ENCODE measurements around the gene APOBEC3F.
"Not testable (repeated sequence)": the region's sequence is repeated elsewhere in the genome, so short reads cannot be mapped to it uniquely, and the experiment has no call there.

Gene APOBEC3F

DNA sequence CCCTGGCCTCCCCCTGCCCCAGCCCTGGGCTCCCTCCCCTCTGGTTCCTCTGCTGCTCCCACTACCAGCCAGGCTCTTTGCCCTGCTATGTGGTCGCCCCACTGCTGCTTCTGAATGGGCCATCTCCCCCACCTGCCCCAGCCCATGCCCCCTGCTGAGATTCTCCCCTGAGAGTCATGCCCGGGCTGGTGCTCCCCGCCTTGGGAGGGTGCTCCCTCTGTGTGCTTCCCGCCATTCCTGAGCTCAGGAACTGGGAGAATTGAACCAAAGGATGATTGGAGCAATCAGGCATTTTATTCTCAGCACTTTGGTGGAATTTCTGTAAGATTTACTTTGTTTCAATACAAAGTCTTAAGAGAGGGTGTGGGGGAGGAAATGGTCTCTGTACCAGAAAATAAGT is 12.9 kb upstream of the APOBEC3F start:
- no peak for DNase-seq (ENCODE audit: low read depth)

DNA sequence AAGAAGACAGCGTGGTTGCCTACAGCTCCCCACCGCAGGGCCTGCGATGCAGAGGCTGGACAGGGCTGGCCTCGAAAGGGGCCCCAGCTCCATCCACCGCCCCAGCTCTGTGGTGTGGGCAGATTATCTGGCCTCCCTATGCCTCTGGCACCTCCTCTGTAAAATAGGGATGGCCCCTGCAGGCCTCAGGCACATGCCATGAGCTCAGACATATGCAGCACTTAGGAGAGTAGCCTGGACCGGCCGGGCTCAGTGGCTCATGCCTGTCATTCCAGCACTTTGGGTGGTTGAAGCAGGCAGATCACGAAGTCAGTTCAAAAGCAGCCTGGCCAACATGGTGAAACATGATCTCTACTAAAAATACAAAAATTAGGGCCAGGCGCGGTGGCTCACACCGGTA is 12.4 kb upstream of the APOBEC3F start:
- no peak for DNase-seq (ENCODE audit: low read depth)

DNA sequence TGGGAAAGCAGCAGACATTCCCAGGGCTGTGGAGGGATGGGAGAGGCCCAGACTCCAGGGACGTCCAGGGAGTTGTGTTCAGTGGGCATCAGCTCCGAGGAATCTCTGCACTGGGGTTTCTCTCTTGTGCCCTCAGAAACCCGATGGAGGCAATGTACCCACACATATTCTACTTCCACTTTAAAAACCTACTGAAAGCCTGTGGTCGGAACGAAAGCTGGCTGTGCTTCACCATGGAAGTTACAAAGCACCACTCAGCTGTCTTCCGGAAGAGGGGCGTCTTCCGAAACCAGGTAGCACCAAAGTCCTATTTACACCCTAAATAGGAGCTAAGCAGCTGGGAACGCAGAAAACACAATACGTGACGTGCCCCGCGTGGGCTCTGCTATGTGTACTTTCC is 11.4 kb upstream of the APOBEC3F start:
- DNase-seq (ENCODE audit: low read depth) = no peak

DNA sequence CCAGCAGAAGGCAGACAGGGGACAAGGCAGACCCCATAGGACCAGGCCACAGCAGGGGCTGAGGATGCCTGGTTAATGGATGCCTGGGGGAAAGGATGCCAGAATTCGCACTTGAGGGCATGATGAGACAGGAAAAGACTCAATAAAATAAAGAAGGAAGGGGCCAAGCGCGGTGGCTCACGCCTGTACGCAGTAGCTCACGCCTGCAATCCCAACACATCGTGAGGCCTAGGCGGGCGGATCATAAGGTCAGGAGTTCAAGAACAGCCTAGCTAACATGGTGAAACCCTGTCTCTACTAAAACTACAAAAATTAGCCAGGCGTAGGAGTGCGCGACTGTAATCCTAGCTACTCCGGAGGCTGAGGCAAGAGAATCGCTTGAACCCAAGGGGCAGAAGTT is 10.0 kb upstream of the APOBEC3F start:
- no peak for DNase-seq (ENCODE audit: low read depth)

DNA sequence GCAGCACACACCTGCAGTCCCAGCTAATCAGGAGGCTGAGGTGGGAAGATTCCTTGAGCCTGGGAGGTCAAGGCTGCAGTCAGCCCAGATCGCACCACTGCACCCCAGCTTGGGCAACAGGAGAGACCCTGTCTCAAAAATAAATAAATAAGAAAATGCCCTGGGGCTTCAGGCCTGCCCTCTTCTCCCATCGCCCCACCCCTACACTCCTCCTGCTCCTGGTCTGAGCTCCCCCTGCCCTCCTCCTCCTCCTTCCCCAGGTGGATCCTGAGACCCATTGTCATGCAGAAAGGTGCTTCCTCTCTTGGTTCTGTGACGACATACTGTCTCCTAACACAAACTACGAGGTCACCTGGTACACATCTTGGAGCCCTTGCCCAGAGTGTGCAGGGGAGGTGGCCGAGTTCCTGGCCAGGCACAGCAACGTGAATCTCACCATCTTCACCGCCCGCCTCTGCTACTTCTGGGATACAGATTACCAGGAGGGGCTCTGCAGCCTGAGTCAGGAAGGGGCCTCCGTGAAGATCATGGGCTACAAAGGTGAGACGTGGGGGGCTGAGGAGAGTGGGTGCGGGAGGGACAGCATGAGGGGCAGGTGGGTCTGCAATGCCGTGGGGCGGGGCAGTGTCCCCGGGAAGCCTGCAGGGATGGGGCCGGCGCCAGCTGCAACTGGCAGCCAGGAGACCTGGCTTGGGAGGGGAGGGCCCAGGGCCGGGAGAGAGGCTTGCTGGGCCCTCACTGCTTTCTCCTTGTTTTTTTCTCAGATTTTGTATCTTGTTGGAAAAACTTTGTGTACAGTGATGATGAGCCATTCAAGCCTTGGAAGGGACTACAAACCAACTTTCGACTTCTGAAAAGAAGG is 9.0 kb upstream of the APOBEC3F start:
- DNase-seq (ENCODE audit: low read depth) = not testable (repeated sequence)

DNA sequence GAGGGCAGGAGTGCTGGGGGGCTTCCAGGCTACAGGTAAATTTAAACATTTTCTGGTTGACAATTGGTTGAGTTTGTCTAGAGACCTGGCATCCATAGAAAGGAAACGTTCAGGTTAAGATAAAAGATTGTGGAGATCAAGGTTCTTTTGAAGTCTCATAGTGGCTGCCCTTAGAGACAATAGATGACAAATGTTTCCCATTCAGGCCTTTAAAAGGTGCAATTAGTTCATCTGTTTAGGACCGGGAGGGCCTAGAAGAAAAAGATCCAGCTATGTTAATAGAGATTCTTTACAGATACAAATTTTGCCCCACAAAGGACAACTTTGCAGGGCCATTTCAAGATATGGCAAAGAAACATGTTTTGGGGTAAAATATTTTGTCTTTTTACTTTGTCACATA is 3.6 kb upstream of the APOBEC3F start:
- not testable (repeated sequence) for DNase-seq (ENCODE audit: low read depth)

DNA sequence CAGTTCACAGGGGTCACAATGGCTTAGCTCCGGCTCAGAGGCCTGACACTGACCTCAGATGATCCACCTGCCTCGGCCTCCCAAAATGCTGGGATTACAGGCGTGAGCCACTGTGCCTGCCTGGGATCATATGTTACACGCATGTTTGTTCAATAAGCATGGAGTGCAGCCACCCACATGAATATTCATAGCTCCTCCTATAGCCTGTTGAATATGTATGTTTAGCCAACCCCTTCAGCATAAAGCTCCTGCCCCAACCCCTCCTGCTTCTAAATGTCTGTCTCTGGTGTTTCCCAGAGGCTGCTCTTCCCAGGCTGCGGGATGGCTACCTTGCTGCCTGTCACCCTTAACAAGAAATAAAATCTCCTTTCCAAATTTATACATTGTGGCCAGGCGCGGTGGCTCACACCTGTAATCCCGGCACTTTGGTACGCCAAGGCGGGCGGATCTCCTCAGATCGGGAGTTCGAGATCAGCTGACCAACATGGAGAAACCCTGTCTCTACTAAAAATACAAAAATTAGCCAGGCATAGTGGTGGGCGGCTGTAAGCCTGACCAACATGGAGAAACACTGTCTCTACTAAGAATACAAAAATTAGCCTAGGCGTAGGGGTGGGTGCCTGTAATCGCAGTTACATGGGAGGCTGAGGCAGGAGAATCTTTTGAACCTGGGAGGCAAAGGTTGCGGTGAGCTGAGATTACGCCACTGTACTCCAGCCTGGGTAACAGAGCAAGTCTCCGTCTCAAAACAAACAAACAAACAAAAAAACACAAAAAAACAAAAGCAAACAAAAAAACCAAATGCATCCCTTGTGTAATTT is 1.1 kb upstream of the APOBEC3F start:
- no peak for DNase-seq (ENCODE audit: low read depth)

DNA sequence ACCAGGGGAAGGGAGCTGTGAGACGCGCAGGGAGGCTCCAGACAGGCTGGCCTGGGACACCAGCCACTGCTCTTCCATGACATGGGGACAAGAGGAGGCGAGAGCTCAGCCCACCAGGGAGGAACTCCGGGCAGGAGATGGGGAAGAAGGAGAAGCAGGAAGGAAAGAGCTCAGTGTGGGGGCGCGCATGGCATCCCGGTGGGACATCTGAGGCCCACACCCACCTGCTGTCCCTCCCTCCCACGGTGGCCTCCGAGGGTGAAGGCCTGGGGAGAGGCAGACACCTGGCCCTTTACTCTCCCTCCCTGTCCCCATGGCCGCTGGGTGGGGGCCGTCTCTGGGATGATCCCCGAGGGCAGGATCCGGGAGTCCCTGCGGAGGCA is 518 bp upstream of the APOBEC3F start:
- not testable (repeated sequence) for DNase-seq (ENCODE audit: low read depth)

DNA sequence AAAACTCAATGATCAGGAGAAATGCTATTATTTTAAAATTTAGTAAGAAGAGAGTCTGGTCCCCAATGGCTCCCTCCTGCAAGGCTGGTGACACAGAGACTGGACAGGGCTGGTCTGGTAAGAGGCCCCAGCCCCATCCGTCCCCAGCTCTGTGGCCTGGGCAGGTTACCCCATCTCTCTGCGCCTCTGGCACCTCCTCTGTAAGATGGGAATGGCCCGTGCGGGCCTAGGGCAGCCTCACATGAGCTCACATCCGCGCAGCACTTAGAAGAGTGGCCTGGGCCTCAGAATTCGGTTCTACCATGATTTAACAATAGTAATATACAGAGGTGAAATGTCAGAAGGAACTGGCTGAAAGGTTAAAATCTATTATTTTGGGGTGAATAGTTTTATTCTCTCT is 1.2 kb downstream of the APOBEC3F start:
- DNase-seq (ENCODE audit: low read depth) = no peak

DNA sequence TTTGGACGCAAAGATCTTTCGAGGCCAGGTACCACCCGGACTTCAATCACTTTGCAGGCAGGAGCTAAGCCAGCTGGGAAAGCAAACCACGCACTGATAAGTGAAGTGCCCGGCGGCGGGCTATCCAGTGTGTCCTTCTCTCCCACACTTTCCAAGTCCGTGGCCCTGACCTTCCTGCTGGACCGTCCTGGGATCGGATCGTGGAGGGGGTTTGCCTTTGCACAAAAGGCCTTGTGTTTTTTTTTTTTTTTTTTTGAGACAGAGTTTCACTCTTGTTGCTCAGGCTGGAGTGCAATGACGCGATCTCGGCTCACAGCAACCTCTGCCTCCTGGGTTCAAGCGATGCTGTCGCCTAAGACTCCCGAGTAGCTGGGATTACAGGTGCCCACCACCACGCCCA is 2.4 kb downstream of the APOBEC3F start:
- not testable (repeated sequence) for DNase-seq (ENCODE audit: low read depth)

DNA sequence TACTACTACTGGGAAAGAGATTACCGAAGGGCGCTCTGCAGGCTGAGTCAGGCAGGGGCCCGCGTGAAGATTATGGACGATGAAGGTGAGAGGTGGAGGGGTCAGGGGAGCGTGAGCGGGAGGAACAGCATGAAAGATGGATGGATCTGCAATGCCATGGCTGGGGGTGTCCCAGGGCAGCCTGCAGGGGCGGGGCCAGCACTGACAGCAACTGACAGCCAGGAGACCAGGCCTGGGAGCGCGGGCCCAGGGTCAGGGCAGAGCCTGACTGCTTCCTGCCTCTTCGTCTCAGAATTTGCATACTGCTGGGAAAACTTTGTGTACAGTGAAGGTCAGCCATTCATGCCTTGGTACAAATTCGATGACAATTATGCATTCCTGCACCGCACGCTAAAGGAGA is 4.5 kb downstream of the APOBEC3F start:
- DNase-seq (ENCODE audit: low read depth) = not testable (repeated sequence)

DNA sequence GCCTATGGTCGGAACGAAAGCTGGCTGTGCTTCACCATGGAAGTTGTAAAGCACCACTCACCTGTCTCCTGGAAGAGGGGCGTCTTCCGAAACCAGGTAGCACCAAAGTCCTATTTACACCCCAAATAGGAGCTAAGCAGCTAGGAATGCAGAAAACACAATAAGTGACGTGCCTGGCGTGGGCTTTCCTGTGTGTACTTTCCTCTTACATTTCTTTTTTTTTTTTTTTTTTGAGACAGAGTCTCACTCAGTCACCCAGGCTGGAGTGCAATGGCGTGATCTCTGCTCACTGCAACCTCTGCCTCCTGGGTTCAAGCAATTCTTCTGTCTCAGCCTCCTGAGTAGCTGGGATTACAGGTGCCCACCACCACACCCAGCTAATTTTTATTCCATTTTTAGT is 8.8 kb downstream of the APOBEC3F start:
- DNase-seq (ENCODE audit: low read depth) = not testable (repeated sequence)

DNA sequence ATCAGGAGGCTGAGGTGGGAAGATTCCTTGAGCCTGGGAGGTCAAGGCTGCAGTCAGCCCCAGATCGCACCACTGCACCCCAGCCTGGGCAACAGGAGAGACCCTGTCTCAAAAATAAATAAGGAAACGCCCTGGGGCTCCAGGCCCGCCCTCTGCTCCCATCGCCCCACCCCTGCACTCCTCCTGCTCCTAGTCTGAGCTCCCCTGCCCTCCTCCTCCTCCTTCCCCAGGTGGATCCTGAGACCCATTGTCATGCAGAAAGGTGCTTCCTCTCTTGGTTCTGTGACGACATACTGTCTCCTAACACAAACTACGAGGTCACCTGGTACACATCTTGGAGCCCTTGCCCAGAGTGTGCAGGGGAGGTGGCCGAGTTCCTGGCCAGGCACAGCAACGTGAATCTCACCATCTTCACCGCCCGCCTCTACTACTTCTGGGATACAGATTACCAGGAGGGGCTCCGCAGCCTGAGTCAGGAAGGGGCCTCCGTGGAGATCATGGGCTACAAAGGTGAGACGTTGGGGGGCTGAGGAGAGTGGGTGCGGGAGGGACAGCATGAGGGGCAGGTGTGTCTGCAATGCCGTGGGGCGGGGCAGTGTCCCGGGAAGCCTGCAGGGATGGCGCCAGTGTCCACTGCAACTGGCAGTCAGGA is 11.3 kb downstream of the APOBEC3F start:
- not testable (repeated sequence) for DNase-seq (ENCODE audit: low read depth)

DNA sequence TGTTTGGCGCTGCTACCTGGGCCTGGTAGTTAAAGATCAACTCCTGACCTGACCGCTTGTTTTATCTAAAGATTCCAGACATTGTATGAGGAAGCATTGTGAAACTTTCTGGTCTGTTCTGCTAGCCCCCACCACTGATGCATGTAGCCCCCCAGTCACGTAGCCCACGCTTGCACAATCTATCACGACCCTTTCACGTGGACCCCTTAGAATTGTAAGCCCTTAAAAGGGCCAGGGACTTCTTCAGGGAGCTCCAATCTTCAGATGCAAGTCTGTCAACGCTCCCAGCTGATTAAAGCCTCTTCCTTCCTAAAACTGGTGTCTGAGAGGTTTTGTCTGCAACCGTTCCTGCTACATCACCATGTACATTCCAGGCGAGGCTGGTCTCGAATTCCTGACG is 15.0 kb downstream of the APOBEC3F start:
- DNase-seq (ENCODE audit: low read depth) = no peak

DNA sequence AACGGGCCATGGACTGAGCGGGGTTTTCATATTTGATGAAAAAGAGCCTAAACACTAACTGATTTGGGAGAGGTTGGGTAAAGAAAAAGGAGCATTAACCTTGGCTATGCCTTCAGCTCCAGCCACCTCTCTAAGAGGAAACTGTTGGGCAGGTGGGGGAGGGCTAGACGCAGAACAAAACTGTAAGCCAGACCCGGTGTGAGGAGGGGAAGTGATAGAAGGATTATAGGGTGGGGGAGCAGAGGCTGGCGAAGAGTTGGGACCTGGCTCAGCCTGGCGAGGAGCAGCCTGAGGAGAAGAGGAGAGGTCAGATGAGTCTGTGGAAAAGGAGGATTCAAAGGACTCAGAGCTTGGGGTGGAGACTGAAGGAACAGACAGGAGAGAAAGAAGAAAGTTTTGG is 20.6 kb downstream of the APOBEC3F start:
- not testable (repeated sequence) for DNase-seq (ENCODE audit: low read depth)

DNA sequence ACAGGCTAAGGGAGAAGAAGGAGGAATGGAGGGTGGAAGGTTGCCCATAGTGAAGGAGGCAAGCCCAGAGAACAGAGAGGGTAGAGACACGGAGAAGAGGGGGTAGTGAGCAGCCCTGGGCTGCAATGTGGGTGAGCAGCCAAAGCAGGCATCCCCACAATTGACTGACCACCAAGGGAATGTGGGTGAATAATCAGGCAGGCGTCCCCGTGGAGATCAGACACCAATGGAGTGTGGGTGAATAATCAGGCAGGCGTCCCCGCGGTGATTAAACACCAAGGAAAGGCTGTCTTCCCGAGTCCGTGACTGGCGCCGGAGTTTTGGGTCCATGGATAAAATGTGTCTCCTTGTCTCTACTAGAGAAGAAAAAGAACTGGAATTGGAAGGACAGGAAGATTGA is 21.3 kb downstream of the APOBEC3F start:
- not testable (repeated sequence) for DNase-seq (ENCODE audit: low read depth)

DNA sequence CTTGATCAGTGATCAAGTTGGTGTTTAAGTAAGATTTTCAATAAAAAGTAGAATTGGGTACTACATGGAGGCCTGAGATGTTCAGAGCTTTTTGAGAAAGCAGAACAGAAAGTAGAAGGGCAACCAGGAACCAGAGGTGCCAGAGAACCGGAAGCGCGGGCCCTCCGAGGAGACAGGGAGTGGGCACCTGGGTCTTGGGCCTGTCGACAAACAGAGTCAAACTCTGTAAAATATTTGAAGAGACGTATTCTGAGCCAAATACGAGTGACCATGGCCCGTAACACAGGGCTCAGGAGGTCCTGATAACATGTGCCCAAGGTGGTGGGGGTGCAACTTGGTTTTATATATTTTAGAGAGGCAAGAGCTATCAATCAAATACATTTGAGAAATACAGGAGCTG is 23.2 kb downstream of the APOBEC3F start:
- not testable (repeated sequence) for DNase-seq (ENCODE audit: low read depth)

DNA sequence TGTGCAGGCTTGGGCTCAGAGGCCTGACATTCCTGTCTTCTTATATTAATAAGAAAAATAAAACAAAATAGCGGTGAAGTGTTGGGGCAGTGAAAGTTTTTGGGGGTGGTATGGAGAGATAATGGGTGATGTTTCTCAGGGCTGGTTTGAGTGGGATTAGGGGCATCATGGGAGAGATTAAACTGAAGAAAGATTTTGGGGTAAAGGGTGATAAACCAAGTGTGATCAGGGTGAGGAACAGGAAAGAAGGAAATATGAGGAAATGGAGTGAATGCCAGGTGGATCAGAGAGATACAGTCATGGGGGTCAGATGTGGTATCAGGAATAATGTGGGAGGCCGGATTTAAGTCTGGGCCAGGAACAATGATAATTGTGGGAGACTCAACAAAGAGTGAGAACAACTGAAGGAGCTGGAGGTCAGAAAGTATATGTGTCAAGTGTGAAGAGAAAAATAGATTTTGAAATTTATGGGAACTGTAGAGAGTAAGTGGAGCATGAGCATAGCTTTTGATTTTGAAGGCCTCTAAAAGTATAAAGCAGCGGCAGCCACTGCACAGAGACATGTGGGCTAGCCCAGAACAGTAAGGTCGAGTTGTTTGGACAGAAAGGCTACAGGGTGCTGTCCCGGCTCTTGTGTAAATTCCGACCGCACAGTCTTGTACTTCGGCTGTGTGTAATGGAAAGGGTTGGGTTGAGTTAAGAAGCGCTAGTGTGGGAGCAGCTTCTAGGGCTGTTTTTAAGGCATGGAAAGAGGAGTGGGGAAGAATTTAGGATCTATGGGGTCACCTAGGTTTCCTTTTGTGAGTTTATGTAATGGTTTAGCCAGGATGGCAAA is 26.0 kb downstream of the APOBEC3F start:
- not testable (repeated sequence) for DNase-seq (ENCODE audit: low read depth)

DNA sequence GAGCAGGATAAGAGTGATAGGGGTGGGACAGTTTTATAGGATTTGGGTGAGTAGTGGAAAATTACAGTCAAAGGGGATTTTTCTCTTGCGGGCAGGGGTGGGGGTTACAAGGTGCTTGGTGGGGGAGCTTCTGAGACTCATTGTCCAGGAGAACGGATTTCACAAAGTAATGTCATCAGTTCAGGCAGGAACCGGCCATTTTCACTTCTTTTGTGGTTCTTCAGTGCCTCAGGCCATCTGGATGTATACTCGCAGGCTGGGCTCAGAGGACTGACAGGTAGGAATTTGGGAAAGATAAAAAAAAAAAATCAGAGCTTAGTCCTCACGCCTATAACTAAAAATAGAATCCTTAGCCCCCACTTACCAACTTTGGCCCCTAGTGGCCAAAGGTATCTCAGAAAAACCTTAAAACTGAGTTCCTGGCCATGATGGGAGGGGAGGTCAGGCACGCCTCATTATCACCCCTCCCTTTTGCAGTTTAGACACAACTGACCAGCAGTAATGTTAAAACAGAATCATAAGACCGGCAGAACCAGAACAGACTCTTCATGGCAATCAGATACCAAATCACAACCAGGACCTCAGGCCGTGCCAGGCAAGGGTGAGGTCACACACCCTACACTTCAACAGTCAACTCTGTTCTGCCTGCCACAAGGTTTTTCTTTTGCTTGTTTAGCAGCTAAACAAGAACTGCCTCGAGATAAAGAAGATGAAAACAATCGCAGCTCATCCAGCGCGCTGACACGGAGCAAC is 27.5 kb downstream of the APOBEC3F start:
- no peak for DNase-seq (ENCODE audit: low read depth)

DNA sequence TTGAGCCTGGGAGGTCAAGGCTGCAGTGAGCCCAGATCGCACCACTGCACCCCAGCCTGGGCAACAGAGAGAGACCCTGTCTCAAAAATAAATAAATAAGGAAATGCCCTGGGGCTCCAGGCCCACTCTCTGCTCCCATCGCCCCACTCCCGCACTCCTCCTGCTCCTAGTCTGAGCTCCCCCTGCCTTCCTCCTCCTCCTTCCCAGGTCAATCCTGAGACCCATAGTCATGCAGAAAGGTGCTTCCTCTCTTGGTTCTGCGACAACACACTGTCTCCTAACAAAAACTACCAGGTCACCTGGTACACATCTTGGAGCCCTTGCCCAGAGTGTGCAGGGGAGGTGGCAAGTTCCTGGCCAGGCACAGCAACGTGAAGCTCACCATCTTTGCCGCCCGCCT is 29.5 kb downstream of the APOBEC3F start:
- DNase-seq (ENCODE audit: low read depth) = no peak

DNA sequence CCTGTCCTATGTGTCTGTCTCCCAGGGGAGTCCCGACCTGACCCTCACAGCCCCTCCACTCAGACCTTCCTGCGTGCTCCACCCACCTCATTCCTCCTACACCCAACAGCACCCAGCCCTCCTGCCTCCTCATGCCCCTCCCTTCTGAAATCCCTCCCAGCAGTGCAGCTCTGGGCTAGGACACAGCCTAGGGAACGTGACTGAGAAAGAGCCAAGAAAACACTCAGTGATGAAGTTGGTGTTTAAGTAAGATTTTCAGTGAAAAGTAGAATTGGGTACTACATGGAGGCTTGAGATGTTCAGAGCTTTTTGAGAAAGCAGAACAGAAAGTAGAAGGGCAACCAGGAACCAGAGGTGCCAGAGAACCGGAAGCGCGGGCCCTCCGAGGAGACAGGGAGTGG is 31.9 kb downstream of the APOBEC3F start:
- not testable (repeated sequence) for DNase-seq (ENCODE audit: low read depth)
